Activated T-cell treated with anti-CD3 and anti-CD28 coated beads, Interleukin-2, amount 50 U/mL, for 72 hours (primary cell): Measurements from ENCODE around the gene FUT1. TPM values are rescaled to one million over a fixed set of nuclear protein-coding genes. Genes with fewer than 3 reads are reported as not detected.
A peak's percentile ranks its signal among the peaks of the same experiment; 100 is the strongest.

Experiments used
- ATAC-seq, 2 donors: fragments of 150-1000 bp; cut with Tn5 transposase; replicated peaks in 1 of 2; 2 replicates each; pipeline ENCODE4 v1.10.0; 2021; ENCODE audit warnings: moderate library complexity in 2 of 2, mild to moderate bottlenecking in 1 of 2
- DNase-seq, 2 donors: peaks; one replicate each; pipeline ENCODE4 v3.0.0; 2021 to 2022; ENCODE audit warnings: mixed read lengths in 1 of 2
- H3K27ac Mint-ChIP-seq: one replicate; pipeline ENCODE4 v1.8.0; 2022; ENCODE audit warnings: mild to moderate bottlenecking, moderate library complexity, mixed read lengths
- H3K27me3 Mint-ChIP-seq: one replicate; pipeline ENCODE4 v1.8.0; 2022; ENCODE audit warnings: low read depth, mixed read lengths
- H3K36me3 Mint-ChIP-seq, 2 donors: one replicate each; pipeline ENCODE4 v1.8.0; 2022; ENCODE audit warnings: mixed read lengths in 2 of 2, mild to moderate bottlenecking in 1 of 2; ENCODE audit not compliant: insufficient read depth in 2 of 2
- H3K4me1 Mint-ChIP-seq: one replicate; pipeline ENCODE4 v1.8.0; 2022; ENCODE audit warnings: low read depth, mixed read lengths
- H3K4me3 Mint-ChIP-seq, 2 donors: one replicate each; pipeline ENCODE4 v1.8.0; 2022; ENCODE audit warnings: mild to moderate bottlenecking in 2 of 2, mixed read lengths in 2 of 2, moderate library complexity in 2 of 2
- H3K9me3 Mint-ChIP-seq, 2 donors: one replicate each; pipeline ENCODE4 v1.8.0; 2022; ENCODE audit warnings: mixed read lengths in 2 of 2
- total RNA-seq, 2 donors: library from RNA; stranded (reverse); gene quantifications; one replicate each; pipeline ENCODE4 v1.2.3, GENCODE V29; 2022

FUT1 gene
- total RNA-seq, 2 donors from 2014 or later, result 0.29 to 0.32 TPM

GRCh38 chr19:48745208-48745995 lies 7.0 kb downstream of the FUT1 start:
- Mint-ChIP-seq H3K4me1 (peaks cover 24% of the 10 kb centered on the region), H3K4me3 (peak overlapping the region; percentile 45 to 62), H3K27ac (no peak overlapping the region), H3K9me3 (no peaks in the 10 kb centered on the region), H3K36me3 (peaks cover 0 to 2% of the 10 kb centered on the region in 2 donors), H3K27me3 (peaks cover 13% of the 10 kb centered on the region)
- DNase-seq (peak; percentile 57 to 59), ATAC-seq (peak; percentile 60 to 72)

GRCh38 chr19:48742096-48742495 lies 10.3 kb downstream of the FUT1 start:
- Mint-ChIP-seq H3K27ac (no peak overlapping the region), H3K9me3 (no peaks in the 10 kb centered on the region), H3K27me3 (peaks cover 13% of the 10 kb centered on the region), H3K4me3 (no peak overlapping the region), H3K4me1 (peaks cover 28% of the 10 kb centered on the region), H3K36me3 (peaks cover 0 to 2% of the 10 kb centered on the region in 2 donors)
- DNase-seq, result no peak
- no peak for ATAC-seq

GRCh38 chr19:48741129-48741999 lies 11.1 kb downstream of the FUT1 start:
- Mint-ChIP-seq H3K27ac (no peak overlapping the region), H3K36me3 (peaks cover 0 to 2% of the 10 kb centered on the region in 2 donors), H3K4me3 (peak overlapping the region in 1 of 2 donors; percentile 11), H3K9me3 (no peaks in the 10 kb centered on the region), H3K27me3 (peaks cover 11% of the 10 kb centered on the region), H3K4me1 (peaks cover 22% of the 10 kb centered on the region)
- ATAC-seq, result no peak
- DNase-seq, result peak; percentile 57 to 68

GRCh38 chr19:48740164-48740972 lies 12.1 kb downstream of the FUT1 start, which contains the start of gene RASIP1:
RASIP1 (minus strand) TSS chr19:48740610; CDS start chr19:48740282, 328 bp downstream.
- H3K36me3 Mint-ChIP-seq, result no peaks in the 10 kb centered on the region
- H3K4me1 Mint-ChIP-seq, result peaks cover 13% of the 10 kb centered on the region
- peaks cover under 1% of the 10 kb centered on the region for H3K27me3 Mint-ChIP-seq
- no peak within 1 kb of the TSS for H3K27ac Mint-ChIP-seq
- H3K4me3 Mint-ChIP-seq, result peak within 1 kb of the TSS; percentile 32 to 54
- DNase-seq, result no peak
- ATAC-seq, result no peak
- no peaks in the 10 kb centered on the region for H3K9me3 Mint-ChIP-seq

GRCh38 chr19:48739404-48740163 lies 12.9 kb downstream of the FUT1 start:
- Mint-ChIP-seq H3K27ac (no peak overlapping the region), H3K36me3 (no peaks in the 10 kb centered on the region), H3K27me3 (no peaks in the 10 kb centered on the region), H3K9me3 (no peaks in the 10 kb centered on the region), H3K4me3 (peak overlapping the region; percentile 32 to 54), H3K4me1 (peaks cover 11% of the 10 kb centered on the region)
- DNase-seq, result no peak
- peak in 1 of 2 donors; percentile 1 for ATAC-seq

GRCh38 chr19:48738557-48739403 lies 13.7 kb downstream of the FUT1 start:
- DNase-seq, result peak; percentile 94 to 95
- H3K36me3 Mint-ChIP-seq, result no peaks in the 10 kb centered on the region
- H3K27ac Mint-ChIP-seq, result no peak overlapping the region

GRCh38 chr19:48737360-48737998 lies 15.0 kb downstream of the FUT1 start:
- no peaks in the 10 kb centered on the region for H3K36me3 Mint-ChIP-seq
- H3K4me1 Mint-ChIP-seq, result peaks cover 11% of the 10 kb centered on the region
- DNase-seq (no peak), ATAC-seq (no peak)
- H3K27ac Mint-ChIP-seq, result no peak overlapping the region
- H3K9me3 Mint-ChIP-seq, result no peaks in the 10 kb centered on the region
- H3K4me3 Mint-ChIP-seq, result no peak overlapping the region
- no peaks in the 10 kb centered on the region for H3K27me3 Mint-ChIP-seq

More at GRCh38 chr19:48738557-48739403, 13.7 kb downstream of the FUT1 start:
- Mint-ChIP-seq H3K27me3 (no peaks in the 10 kb centered on the region), H3K4me1 (peaks cover 11% of the 10 kb centered on the region), H3K9me3 (no peaks in the 10 kb centered on the region), H3K4me3 (peak overlapping the region; percentile 71 to 85)
- peak; percentile 95 for ATAC-seq

GRCh38 chr19:48735031-48735615 lies 17.3 kb downstream of the FUT1 start:
- Mint-ChIP-seq H3K36me3 (no peaks in the 10 kb centered on the region), H3K9me3 (peaks cover 0 to 2% of the 10 kb centered on the region in 2 donors), H3K4me3 (no peak overlapping the region), H3K4me1 (peaks cover 6% of the 10 kb centered on the region), H3K27ac (no peak overlapping the region), H3K27me3 (no peaks in the 10 kb centered on the region)
- ATAC-seq (no peak), DNase-seq (no peak)

- Mint-ChIP-seq H3K36me3 (no peaks in the 10 kb centered on the region), H3K9me3 (peaks cover 0 to 2% of the 10 kb centered on the region in 2 donors), H3K27me3 (no peaks in the 10 kb centered on the region), H3K4me3 (no peak overlapping the region), H3K4me1 (peaks cover 6% of the 10 kb centered on the region), H3K27ac (no peak overlapping the region)
- ATAC-seq, result no peak
- DNase-seq, result no peak
Measured at GRCh38 chr19:48734625-48735024, 17.8 kb downstream of the FUT1 start.

GRCh38 chr19:48731452-48731851 lies 21.0 kb downstream of the FUT1 start:
- Mint-ChIP-seq H3K9me3 (peaks cover 3 to 5% of the 10 kb centered on the region in 2 donors), H3K4me3 (no peak overlapping the region), H3K27me3 (no peaks in the 10 kb centered on the region), H3K36me3 (peaks cover 6 to 8% of the 10 kb centered on the region in 2 donors), H3K4me1 (peaks cover 7% of the 10 kb centered on the region), H3K27ac (no peak overlapping the region)
- ATAC-seq (no peak), DNase-seq (no peak)
